IPS-15b (cell line): ENCODE measurements around the gene WNK2.

Source experiments
- H3K27me3 ChIP-seq: one replicate; pipeline ENCODE4 v1.6.1; 2013; ENCODE audit warnings: low read length; ENCODE audit not compliant: control insufficient read depth, insufficient read depth
- H3K36me3 ChIP-seq: one replicate; pipeline ENCODE4 v1.6.1; 2013; ENCODE audit warnings: low read length; ENCODE audit not compliant: control insufficient read depth, insufficient read depth
- H3K4me1 ChIP-seq: one replicate; pipeline ENCODE4 v1.6.1; 2013; ENCODE audit warnings: mild to moderate bottlenecking, low read length; ENCODE audit not compliant: control insufficient read depth, insufficient read depth
- H3K4me3 ChIP-seq: one replicate; pipeline ENCODE4 v1.5.1; 2013; ENCODE audit warnings: low read depth, low read length
- H3K9ac ChIP-seq: one replicate; pipeline ENCODE4 v1.6.1; 2013; ENCODE audit warnings: low read depth, mild to moderate bottlenecking, low read length
- H3K9me3 ChIP-seq: one replicate; pipeline ENCODE4 v1.6.1; 2013; ENCODE audit warnings: mild to moderate bottlenecking, low read length; ENCODE audit not compliant: control insufficient read depth, insufficient read depth

WNK2 gene

GRCh38 chr9:93189369-93190132 is 5.6 kb downstream of the WNK2 start:
- Histone ChIP-seq H3K4me1 (peaks cover 21% of the 10 kb centered on the region), H3K9ac (no peak overlapping the region), H3K36me3 (no peaks in the 10 kb centered on the region), H3K9me3 (no peaks in the 10 kb centered on the region), H3K27me3 (no peaks in the 10 kb centered on the region), H3K4me3 (no peak overlapping the region)

GRCh38 chr9:93190133-93190525 is 6.2 kb downstream of the WNK2 start:
- no peak overlapping the region for H3K9ac ChIP-seq
- no peaks in the 10 kb centered on the region for H3K9me3 ChIP-seq
- H3K27me3 ChIP-seq = no peaks in the 10 kb centered on the region
- H3K36me3 ChIP-seq = no peaks in the 10 kb centered on the region
- H3K4me3 ChIP-seq = no peak overlapping the region
- H3K4me1 ChIP-seq = peaks cover 21% of the 10 kb centered on the region

- no peak overlapping the region for H3K4me3 ChIP-seq
- peaks cover under 1% of the 10 kb centered on the region for H3K36me3 ChIP-seq
- no peaks in the 10 kb centered on the region for H3K27me3 ChIP-seq
- peaks cover 20% of the 10 kb centered on the region for H3K4me1 ChIP-seq
- H3K9me3 ChIP-seq = no peaks in the 10 kb centered on the region
- no peak overlapping the region for H3K9ac ChIP-seq
These were observed 6.9 kb downstream of the WNK2 start for GRCh38 chr9:93190656-93191353.

- Histone ChIP-seq H3K4me1 (peaks cover 17% of the 10 kb centered on the region), H3K9me3 (no peaks in the 10 kb centered on the region), H3K36me3 (peaks cover 3% of the 10 kb centered on the region), H3K9ac (no peak overlapping the region), H3K27me3 (no peaks in the 10 kb centered on the region), H3K4me3 (no peak overlapping the region)
These were observed 7.4 kb downstream of the WNK2 start for GRCh38 chr9:93191354-93191660.

GRCh38 chr9:93192721-93193387 is 8.9 kb downstream of the WNK2 start:
- peaks cover 4% of the 10 kb centered on the region for H3K36me3 ChIP-seq
- peaks cover 19% of the 10 kb centered on the region for H3K4me1 ChIP-seq
- H3K27me3 ChIP-seq = no peaks in the 10 kb centered on the region
- H3K4me3 ChIP-seq = no peak overlapping the region
- H3K9me3 ChIP-seq = no peaks in the 10 kb centered on the region
- no peak overlapping the region for H3K9ac ChIP-seq

GRCh38 chr9:93193388-93194220 is 9.7 kb downstream of the WNK2 start:
- Histone ChIP-seq H3K9me3 (no peaks in the 10 kb centered on the region), H3K9ac (no peak overlapping the region), H3K36me3 (peaks cover 4% of the 10 kb centered on the region), H3K4me1 (peaks cover 19% of the 10 kb centered on the region), H3K27me3 (no peaks in the 10 kb centered on the region), H3K4me3 (no peak overlapping the region)

GRCh38 chr9:93194221-93194625 is 10.3 kb downstream of the WNK2 start:
- Histone ChIP-seq H3K4me3 (no peak overlapping the region), H3K27me3 (no peaks in the 10 kb centered on the region), H3K9me3 (no peaks in the 10 kb centered on the region), H3K4me1 (peaks cover 17% of the 10 kb centered on the region), H3K36me3 (peaks cover 9% of the 10 kb centered on the region), H3K9ac (no peak overlapping the region)

- no peak overlapping the region for H3K9ac ChIP-seq
- H3K27me3 ChIP-seq = no peaks in the 10 kb centered on the region
- peaks cover 17% of the 10 kb centered on the region for H3K4me1 ChIP-seq
These were observed 10.7 kb downstream of the WNK2 start for GRCh38 chr9:93194641-93195040.

GRCh38 chr9:93196096-93197055 is 12.4 kb downstream of the WNK2 start:
- no peak overlapping the region for H3K4me3 ChIP-seq
- H3K27me3 ChIP-seq = no peaks in the 10 kb centered on the region
- H3K9ac ChIP-seq = no peak overlapping the region
- H3K36me3 ChIP-seq = peaks cover 10% of the 10 kb centered on the region
- H3K9me3 ChIP-seq = no peaks in the 10 kb centered on the region
- peaks cover 17% of the 10 kb centered on the region for H3K4me1 ChIP-seq

More at GRCh38 chr9:93194641-93195040, 10.7 kb downstream of the WNK2 start:
- H3K36me3 ChIP-seq = peaks cover 10% of the 10 kb centered on the region
- no peak overlapping the region for H3K4me3 ChIP-seq
- no peaks in the 10 kb centered on the region for H3K9me3 ChIP-seq

GRCh38 chr9:93197670-93198069 is 13.7 kb downstream of the WNK2 start:
- Histone ChIP-seq H3K27me3 (no peaks in the 10 kb centered on the region), H3K4me1 (peaks cover 17% of the 10 kb centered on the region), H3K4me3 (no peak overlapping the region), H3K9ac (no peak overlapping the region), H3K9me3 (no peaks in the 10 kb centered on the region), H3K36me3 (peaks cover 10% of the 10 kb centered on the region)
